Measurements from ENCODE around the gene AAR2. TPM values are rescaled to one million over a fixed set of nuclear protein-coding genes. Genes with fewer than 3 reads are reported as not detected.

AAR2 gene
- total RNA-seq, 1 donor, result 23.7 TPM

- no peak overlapping the region for H3K4me3 ChIP-seq (ENCODE audit: low read depth, low read length)
- no peak for TF ChIP-seq CTCF (IDR thresholded peaks at IDR 0.05; ENCODE audit: insufficient read depth, low read depth, low read length)
- DNase-seq (ENCODE audit: low read depth), result no peak
Observed at GRCh38 chr20:36275011-36275410, 38.7 kb downstream of the AAR2 start.

GRCh38 chr20:36275441-36276189 is 39.3 kb downstream of the AAR2 start:
- no peak overlapping the region for H3K4me3 ChIP-seq (ENCODE audit: low read depth, low read length)
- no peak for TF ChIP-seq CTCF (IDR thresholded peaks at IDR 0.05; ENCODE audit: insufficient read depth, low read depth, low read length)
- no peak for DNase-seq (ENCODE audit: low read depth)

GRCh38 chr20:36277546-36277945 is 41.3 kb downstream of the AAR2 start:
- H3K4me3 ChIP-seq (ENCODE audit: low read depth, low read length), result no peak overlapping the region
- no peak for DNase-seq (ENCODE audit: low read depth)
- TF ChIP-seq CTCF (IDR thresholded peaks at IDR 0.05; ENCODE audit: insufficient read depth, low read depth, low read length), result no peak

- DNase-seq (ENCODE audit: low read depth), result no peak
- no peak overlapping the region for H3K4me3 ChIP-seq (ENCODE audit: low read depth, low read length)
- TF ChIP-seq CTCF (IDR thresholded peaks at IDR 0.05; ENCODE audit: insufficient read depth, low read depth, low read length), result no peak
Observed at GRCh38 chr20:36279362-36279761, 43.1 kb downstream of the AAR2 start.

- TF ChIP-seq CTCF (IDR thresholded peaks at IDR 0.05; ENCODE audit: insufficient read depth, low read depth, low read length), result no peak
- no peak for DNase-seq (ENCODE audit: low read depth)
- H3K4me3 ChIP-seq (ENCODE audit: low read depth, low read length), result no peak overlapping the region
Observed at GRCh38 chr20:36279776-36280175, 43.5 kb downstream of the AAR2 start.

- H3K4me3 ChIP-seq (ENCODE audit: low read depth, low read length), result no peak overlapping the region
- TF ChIP-seq CTCF (IDR thresholded peaks at IDR 0.05; ENCODE audit: insufficient read depth, low read depth, low read length), result no peak
- DNase-seq (ENCODE audit: low read depth), result no peak
Observed at GRCh38 chr20:36281785-36282380, 45.6 kb downstream of the AAR2 start.
